Subcutaneous abdominal adipose tissue (tissue), 5 donors: Measurements from ENCODE around the gene BSPH1.
"Not testable (repeated sequence)": the region's sequence is repeated elsewhere in the genome, so short reads cannot be mapped to it uniquely, and the experiment has no call there.

Source experiments
- H3K27ac ChIP-seq: one replicate; pipeline ENCODE4 v1.7.0; 2013; ENCODE audit warnings: low read depth, mild to moderate bottlenecking, inconsistent platforms, low read length, moderate library complexity
- H3K27me3 ChIP-seq, 5 donors: one replicate each; pipeline ENCODE4 v1.7.0; 2013; ENCODE audit warnings: low read length in 5 of 5, inconsistent platforms in 1 of 5; ENCODE audit not compliant: control insufficient read depth in 5 of 5, insufficient read depth in 4 of 5
- H3K36me3 ChIP-seq, 5 donors: one replicate each; pipeline ENCODE4 v1.7.0; 2013; ENCODE audit warnings: low read length in 5 of 5; ENCODE audit not compliant: control insufficient read depth in 5 of 5, insufficient read depth in 5 of 5
- H3K4me1 ChIP-seq, 5 donors: one replicate each; pipeline ENCODE4 v1.7.0; 2013; ENCODE audit warnings: low read length in 5 of 5, mild to moderate bottlenecking in 3 of 5, moderate library complexity in 1 of 5; ENCODE audit not compliant: control insufficient read depth in 5 of 5, insufficient read depth in 5 of 5
- H3K4me3 ChIP-seq, 5 donors: one replicate each; pipeline ENCODE4 v1.7.0; 2013; ENCODE audit warnings: low read length in 5 of 5, low read depth in 1 of 5
- H3K9ac ChIP-seq, 5 donors: one replicate each; pipeline ENCODE4 v1.7.0; 2013; ENCODE audit warnings: low read length in 5 of 5, mild to moderate bottlenecking in 4 of 5, moderate library complexity in 3 of 5
- H3K9me3 ChIP-seq, 5 donors: one replicate each; pipeline ENCODE4 v1.7.0; 2013; ENCODE audit warnings: low read length in 5 of 5; ENCODE audit not compliant: control insufficient read depth in 5 of 5
- donor health status: healthy.
- donor health status: healthy.
- donor health status: healthy.
- donor health status: healthy.
- donor health status: healthy.

Gene BSPH1

DNA sequence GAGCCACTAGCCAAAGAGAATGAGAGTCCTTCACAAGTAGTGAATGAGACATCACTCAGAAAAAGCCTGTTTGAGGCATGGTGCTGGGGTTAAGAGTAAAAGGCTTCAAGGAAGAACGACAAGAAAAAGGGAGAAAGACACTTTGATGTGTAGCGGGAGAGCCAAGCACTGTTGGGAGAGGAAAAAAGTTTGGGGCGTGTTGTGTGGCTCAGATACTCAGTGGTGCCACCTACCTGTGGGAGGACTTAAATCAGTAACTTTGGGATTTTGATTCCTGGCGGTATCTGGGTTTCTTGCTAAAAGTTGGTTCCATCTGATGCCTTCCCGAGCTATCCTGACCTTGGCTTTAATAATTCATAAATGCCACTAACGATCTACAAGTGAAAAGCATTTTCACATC, 14.8 kb upstream of the BSPH1 start:
- H3K9me3 ChIP-seq: peaks cover 3 to 18% (median 7%) of the 10 kb centered on the region in 5 donors
- no peak overlapping the region for H3K9ac ChIP-seq

DNA sequence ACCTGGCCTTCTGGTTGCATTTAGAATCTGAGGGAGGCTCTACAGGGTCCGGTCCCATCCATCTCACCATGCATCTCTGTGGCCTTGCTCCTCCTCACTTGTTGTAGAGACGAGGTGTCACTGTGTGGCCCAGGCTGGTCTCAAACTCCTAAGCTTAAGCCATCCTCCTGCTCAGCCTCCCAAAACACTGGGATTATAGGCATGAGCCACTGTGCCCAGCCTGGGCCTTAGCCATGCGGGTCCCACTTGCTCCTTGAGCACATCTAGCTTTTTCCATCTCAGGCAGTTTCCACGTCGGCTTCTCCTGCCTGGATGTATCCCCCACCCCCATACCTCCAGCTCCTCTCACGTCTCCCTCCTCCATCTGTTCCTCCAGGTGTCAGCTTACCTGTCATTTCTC, 12.3 kb upstream of the BSPH1 start:
- Histone ChIP-seq H3K36me3 (no peaks in the 10 kb centered on the region), H3K27ac (no peak overlapping the region), H3K4me3 (no peak overlapping the region), H3K4me1 (no peaks in the 10 kb centered on the region), H3K9ac (no peak overlapping the region), H3K27me3 (peaks cover 0 to 13% (median 3%) of the 10 kb centered on the region in 5 donors), H3K9me3 (peaks cover 0 to 5% (median 3%) of the 10 kb centered on the region in 5 donors)

More for the DNA sequence above, 14.8 kb upstream of the BSPH1 start:
- no peak overlapping the region for H3K27ac ChIP-seq
- no peak overlapping the region for H3K4me3 ChIP-seq
- H3K36me3 ChIP-seq: no peaks in the 10 kb centered on the region
- H3K27me3 ChIP-seq: peaks cover 0 to 10% (median 3%) of the 10 kb centered on the region in 5 donors
- no peaks in the 10 kb centered on the region for H3K4me1 ChIP-seq

- no peak overlapping the region for H3K27ac ChIP-seq
- H3K36me3 ChIP-seq: no peaks in the 10 kb centered on the region
- H3K4me1 ChIP-seq: no peaks in the 10 kb centered on the region
These were observed 8.9 kb upstream of the BSPH1 start for GRCh38 chr19:48000846-48001245.

DNA sequence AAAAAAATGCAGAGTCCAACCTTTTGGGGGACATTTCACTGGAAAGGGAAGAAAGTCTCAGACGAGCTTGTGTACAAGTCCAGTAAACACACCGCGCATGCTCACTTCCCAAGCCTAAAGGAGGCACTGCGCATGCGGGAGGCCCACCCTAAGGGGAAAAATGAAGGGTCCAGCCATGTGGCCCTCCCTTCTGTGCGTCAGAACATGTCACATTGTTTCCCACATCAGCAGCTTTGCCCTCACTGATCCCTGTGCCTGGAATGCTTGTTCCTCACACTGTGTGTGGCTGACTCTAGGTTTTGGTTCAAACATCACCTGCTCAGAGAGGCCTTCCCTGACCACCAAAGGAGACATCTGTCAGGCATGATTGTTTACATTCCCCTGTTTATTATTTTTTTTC, 6.8 kb upstream of the BSPH1 start:
- Histone ChIP-seq H3K4me1 (no peaks in the 10 kb centered on the region), H3K36me3 (no peaks in the 10 kb centered on the region), H3K27ac (no peak overlapping the region), H3K27me3 (peaks cover 0 to 5% (median 0%) of the 10 kb centered on the region in 5 donors), H3K9me3 (peaks cover 0 to 4% (median 3%) of the 10 kb centered on the region in 5 donors), H3K9ac (no peak overlapping the region), H3K4me3 (no peak overlapping the region)

More at GRCh38 chr19:48000846-48001245, 8.9 kb upstream of the BSPH1 start:
- H3K27me3 ChIP-seq: peaks cover 0 to 13% (median 0%) of the 10 kb centered on the region in 5 donors
- peaks cover 0 to 4% (median 3%) of the 10 kb centered on the region in 5 donors for H3K9me3 ChIP-seq
- H3K4me3 ChIP-seq: no peak overlapping the region
- no peak overlapping the region for H3K9ac ChIP-seq

GRCh38 chr19:47996230-47996727, 4.3 kb upstream of the BSPH1 start:
- no peaks in the 10 kb centered on the region for H3K36me3 ChIP-seq

DNA sequence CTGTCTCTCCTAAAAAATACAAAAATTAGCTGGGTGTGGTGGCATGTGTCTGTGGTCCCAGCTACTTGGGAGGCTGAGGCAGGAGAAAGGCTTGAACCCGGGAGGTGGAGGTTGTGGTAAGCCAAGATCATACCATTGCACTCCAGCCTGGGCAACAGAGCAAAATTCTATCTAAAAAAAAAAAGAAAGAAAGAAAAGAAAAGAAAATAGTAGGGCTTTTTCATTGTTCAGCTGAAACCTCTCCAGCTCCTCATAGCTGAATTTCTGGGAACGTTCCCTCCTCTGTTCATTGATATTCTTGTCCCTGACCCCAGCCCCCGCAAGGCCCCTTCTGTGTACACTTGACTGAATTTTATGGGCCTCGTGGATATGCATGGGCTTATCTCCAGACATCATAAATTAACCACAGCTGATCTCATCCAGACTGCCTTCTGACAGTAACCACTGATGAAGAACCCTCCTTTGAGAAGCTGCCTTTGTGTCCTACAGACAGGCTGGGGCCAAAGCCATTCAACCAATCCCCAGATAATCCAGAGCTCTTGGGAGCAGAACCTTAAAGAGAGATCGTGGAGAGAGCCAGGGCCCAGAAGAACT, 2.3 kb upstream of the BSPH1 start, which contains the start of gene ELSPBP1:
ELSPBP1 (plus strand) TSS at position 424 of the 594 bp plus-strand sequence. CDS start 14,036 bp downstream, outside the sequence.
- Histone ChIP-seq H3K9me3 (no peaks in the 10 kb centered on the region), H3K9ac (no peak within 1 kb of the TSS), H3K27me3 (peaks cover 2 to 14% (median 7%) of the 10 kb centered on the region in 5 donors), H3K27ac (no peak within 1 kb of the TSS), H3K36me3 (no peaks in the 10 kb centered on the region), H3K4me3 (no peak within 1 kb of the TSS), H3K4me1 (no peaks in the 10 kb centered on the region)

More at GRCh38 chr19:47996230-47996727, 4.3 kb upstream of the BSPH1 start:
- Histone ChIP-seq H3K9ac (no peak overlapping the region), H3K9me3 (peaks cover 0 to 4% (median 3%) of the 10 kb centered on the region in 5 donors), H3K4me3 (no peak overlapping the region), H3K4me1 (no peaks in the 10 kb centered on the region), H3K27ac (no peak overlapping the region), H3K27me3 (peaks cover 0 to 5% (median 2%) of the 10 kb centered on the region in 5 donors)

- H3K27ac ChIP-seq: no peak overlapping the region
These were observed 670 bp downstream of the BSPH1 start for GRCh38 chr19:47991191-47991808.

DNA sequence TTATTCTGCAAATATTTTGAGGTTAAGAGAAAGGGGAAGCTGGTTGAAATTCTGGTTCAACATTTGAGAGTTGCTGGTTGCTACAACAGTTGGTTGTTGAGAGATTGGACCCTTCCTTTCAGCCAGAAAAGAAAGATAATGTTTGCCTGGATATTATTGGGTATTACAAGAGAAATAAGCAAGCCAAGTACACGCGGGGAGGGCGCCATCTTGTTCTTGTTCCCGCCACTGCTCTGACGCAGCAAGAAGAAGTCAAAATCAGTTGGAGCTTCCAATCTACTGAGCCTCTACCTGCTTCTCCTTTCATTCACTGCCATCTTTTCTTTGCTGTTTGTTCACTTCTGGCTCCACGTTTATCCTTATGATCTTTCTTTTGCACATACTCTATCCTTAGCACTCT, 18.4 kb downstream of the BSPH1 start:
- H3K27ac ChIP-seq: no peak overlapping the region
- peaks cover 0 to 15% (median 7%) of the 10 kb centered on the region in 5 donors for H3K27me3 ChIP-seq
- no peaks in the 10 kb centered on the region for H3K4me1 ChIP-seq

More at GRCh38 chr19:47991191-47991808, 670 bp downstream of the BSPH1 start:
- Histone ChIP-seq H3K4me1 (no peaks in the 10 kb centered on the region), H3K36me3 (no peaks in the 10 kb centered on the region), H3K27me3 (peaks cover 2 to 20% (median 9%) of the 10 kb centered on the region in 5 donors), H3K4me3 (no peak overlapping the region), H3K9me3 (no peaks in the 10 kb centered on the region), H3K9ac (no peak overlapping the region)

DNA sequence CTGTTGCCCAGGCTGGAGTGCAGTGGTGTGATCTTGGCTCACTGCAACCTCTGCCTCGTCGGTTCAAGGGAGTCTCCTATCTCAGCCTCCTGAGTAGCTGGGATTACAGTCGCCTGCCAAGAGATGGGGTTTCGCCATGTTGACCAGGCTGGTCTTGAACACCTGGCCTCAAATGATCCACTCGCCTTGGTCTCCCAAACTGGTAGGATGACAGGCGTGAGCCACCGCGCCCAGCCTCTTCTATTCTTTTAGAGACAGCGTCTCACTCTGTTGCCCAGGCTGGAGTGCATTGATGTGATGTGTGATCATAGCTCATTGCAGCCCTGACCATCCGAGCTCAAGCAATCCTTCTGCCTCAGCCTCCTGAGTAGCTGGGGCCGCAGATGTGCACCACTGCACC, 36.0 kb downstream of the BSPH1 start:
- not testable (repeated sequence) for H3K36me3 ChIP-seq, H3K27ac ChIP-seq, H3K27me3 ChIP-seq, H3K4me1 ChIP-seq, H3K9me3 ChIP-seq, H3K4me3 ChIP-seq, H3K9ac ChIP-seq

More for the DNA sequence above, 18.4 kb downstream of the BSPH1 start:
- no peak overlapping the region for H3K4me3 ChIP-seq
- no peaks in the 10 kb centered on the region for H3K36me3 ChIP-seq
- peaks cover 0 to 5% (median 0%) of the 10 kb centered on the region in 5 donors for H3K9me3 ChIP-seq
- H3K9ac ChIP-seq: no peak overlapping the region

DNA sequence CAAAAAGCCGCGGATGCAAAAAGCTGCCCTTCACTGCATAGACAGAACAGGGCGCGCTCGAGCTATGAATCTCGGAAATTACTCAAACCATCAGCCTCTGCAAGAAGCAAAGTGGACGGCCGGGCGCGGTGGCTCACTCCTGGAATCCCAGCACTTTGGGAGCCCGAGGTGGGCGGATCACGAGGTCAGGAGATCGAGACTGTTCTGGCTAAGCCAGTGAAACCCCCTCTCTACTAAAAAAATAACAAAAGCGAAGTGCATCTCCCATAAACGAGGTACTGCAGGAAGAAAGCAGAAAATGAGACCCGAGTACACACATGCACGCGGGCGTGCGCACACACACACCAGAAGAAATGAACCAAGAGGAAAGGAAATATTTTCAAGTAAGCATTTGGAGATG, 39.8 kb downstream of the BSPH1 start:
- not testable (repeated sequence) for H3K9me3 ChIP-seq

More for the DNA sequence above, 39.8 kb downstream of the BSPH1 start:
- H3K27me3 ChIP-seq, H3K4me1 ChIP-seq, H3K9ac ChIP-seq, H3K4me3 ChIP-seq, H3K27ac ChIP-seq, H3K36me3 ChIP-seq: not testable (repeated sequence)
